CD4-positive, alpha-beta T cell treated with Interleukin-6 at 100 ng/mL for 8 hours (primary cell): ENCODE results near the gene VPS39.

Experiments used
- DNase-seq: peaks from one replicate; pipeline ENCODE4 v3.0.0-alpha.2; 2020; ENCODE audit warnings: mixed read lengths, low spot score

VPS39 gene

GRCh38 chr15:42201801-42202200, 6.3 kb downstream of the VPS39 start:
- DNase-seq: no peak

- DNase-seq: no peak
Measured at GRCh38 chr15:42199126-42199525, 9.0 kb downstream of the VPS39 start.

GRCh38 chr15:42198516-42198915, 9.6 kb downstream of the VPS39 start:
- DNase-seq: no peak

- no peak for DNase-seq
Measured at GRCh38 chr15:42194513-42194912, 13.6 kb downstream of the VPS39 start.

- no peak for DNase-seq
Measured at GRCh38 chr15:42193383-42193782, 14.7 kb downstream of the VPS39 start.

- no peak for DNase-seq
Measured at GRCh38 chr15:42191610-42192346, 16.3 kb downstream of the VPS39 start.

GRCh38 chr15:42190370-42190769, 17.7 kb downstream of the VPS39 start:
- DNase-seq: no peak

GRCh38 chr15:42185801-42186200, 22.3 kb downstream of the VPS39 start:
- no peak for DNase-seq

- DNase-seq: no peak
Measured at GRCh38 chr15:42184736-42185135, 23.4 kb downstream of the VPS39 start.

GRCh38 chr15:42184296-42184695, 23.8 kb downstream of the VPS39 start:
- DNase-seq: no peak

- DNase-seq: no peak
Measured at GRCh38 chr15:42182961-42183360, 25.1 kb downstream of the VPS39 start.

- no peak for DNase-seq
Measured at GRCh38 chr15:42182328-42182886, 25.7 kb downstream of the VPS39 start.

- DNase-seq: no peak
Measured at GRCh38 chr15:42178056-42178455, 30.0 kb downstream of the VPS39 start.

- DNase-seq: no peak
Measured at GRCh38 chr15:42175671-42176070, 32.4 kb downstream of the VPS39 start.

GRCh38 chr15:42172475-42172874, 35.6 kb downstream of the VPS39 start:
- DNase-seq: no peak

- no peak for DNase-seq
Measured at GRCh38 chr15:42171795-42172194, 36.3 kb downstream of the VPS39 start.

GRCh38 chr15:42171122-42171521, 37.0 kb downstream of the VPS39 start:
- no peak for DNase-seq

- DNase-seq: no peak
Measured at GRCh38 chr15:42166225-42166940, 41.7 kb downstream of the VPS39 start.

GRCh38 chr15:42165106-42165505, 43.0 kb downstream of the VPS39 start:
- no peak for DNase-seq

GRCh38 chr15:42163947-42164550, 44.1 kb downstream of the VPS39 start:
- no peak for DNase-seq

- DNase-seq: no peak
Measured at GRCh38 chr15:42163291-42163690, 44.8 kb downstream of the VPS39 start.

- no peak for DNase-seq
Measured at GRCh38 chr15:42160136-42160535, 48.0 kb downstream of the VPS39 start.
